SW 1271 (cell line): ENCODE data around the gene TRMT5.

Experiments
- DNase-seq, 2 experiments: peaks; one replicate each; lab custom pipeline; 2025; lab: John Stamatoyannopoulos, UW

TRMT5 gene, protein sequence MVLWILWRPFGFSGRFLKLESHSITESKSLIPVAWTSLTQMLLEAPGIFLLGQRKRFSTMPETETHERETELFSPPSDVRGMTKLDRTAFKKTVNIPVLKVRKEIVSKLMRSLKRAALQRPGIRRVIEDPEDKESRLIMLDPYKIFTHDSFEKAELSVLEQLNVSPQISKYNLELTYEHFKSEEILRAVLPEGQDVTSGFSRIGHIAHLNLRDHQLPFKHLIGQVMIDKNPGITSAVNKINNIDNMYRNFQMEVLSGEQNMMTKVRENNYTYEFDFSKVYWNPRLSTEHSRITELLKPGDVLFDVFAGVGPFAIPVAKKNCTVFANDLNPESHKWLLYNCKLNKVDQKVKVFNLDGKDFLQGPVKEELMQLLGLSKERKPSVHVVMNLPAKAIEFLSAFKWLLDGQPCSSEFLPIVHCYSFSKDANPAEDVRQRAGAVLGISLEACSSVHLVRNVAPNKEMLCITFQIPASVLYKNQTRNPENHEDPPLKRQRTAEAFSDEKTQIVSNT

DNA sequence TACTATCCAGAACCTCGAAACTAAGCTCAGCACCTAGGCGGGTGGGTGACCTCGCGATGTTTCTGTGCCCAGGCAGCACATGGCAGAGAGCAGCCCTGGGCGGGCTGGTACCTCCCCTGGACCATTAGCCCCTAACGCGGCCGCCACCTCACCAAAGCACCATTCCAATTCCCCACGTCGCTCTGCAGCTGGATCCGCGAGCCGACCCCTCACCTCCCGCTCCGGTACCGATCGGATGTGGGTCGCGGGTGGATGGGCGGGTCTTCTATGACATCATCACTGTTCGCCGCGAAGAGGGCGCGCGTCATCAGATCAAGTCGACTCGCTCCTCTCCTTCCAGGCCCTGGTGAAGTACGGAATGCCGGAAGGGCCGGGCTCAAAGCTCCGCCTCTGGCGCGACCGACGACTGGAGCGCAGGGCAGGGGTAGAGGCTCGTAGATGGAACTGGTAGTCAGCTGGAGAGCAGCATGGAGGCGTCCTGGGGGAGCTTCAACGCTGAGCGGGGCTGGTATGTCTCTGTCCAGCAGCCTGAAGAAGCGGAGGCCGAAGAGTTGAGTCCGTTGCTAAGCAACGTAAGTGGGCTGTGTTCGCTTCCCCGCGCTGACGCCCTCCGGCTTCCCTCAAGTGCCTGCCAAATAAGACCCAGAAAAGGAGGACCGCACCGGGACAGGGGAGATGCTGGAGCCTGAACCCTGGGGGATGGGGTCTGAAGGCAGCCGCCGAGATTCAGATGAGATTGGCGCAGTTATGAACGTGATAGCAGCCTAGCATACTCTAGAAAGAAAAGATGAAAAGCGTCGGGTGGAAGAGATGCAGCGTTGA, at the start of gene TRMT5, which contains the start of gene SLC38A6:
TRMT5 (minus strand) TSS at position 269 of the 822 bp plus-strand sequence; CDS start at position 163, 106 bp downstream.
SLC38A6 (plus strand) TSS at position 435 of the 822 bp plus-strand sequence; CDS start at position 468, 33 bp downstream.
- DNase-seq = peak; percentile 91 to 93

DNA sequence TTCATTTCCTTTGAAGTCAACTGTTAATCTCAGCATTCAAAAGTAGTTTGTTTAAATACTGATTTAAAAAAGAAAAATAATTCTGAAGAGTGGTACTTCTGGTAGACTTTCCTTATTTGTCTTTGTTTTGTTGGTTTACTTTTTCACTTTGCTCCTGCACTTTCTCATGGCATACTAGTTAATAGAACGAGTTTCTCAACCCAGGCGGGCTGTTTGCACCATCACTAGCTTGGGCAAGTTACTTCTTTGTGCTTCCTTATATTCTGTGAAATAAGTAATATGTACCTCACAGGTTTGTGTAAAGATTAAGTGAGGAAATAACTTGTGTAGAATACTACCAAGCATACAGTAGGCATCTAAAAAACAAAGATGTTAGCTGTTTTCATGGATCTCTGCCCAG, 45.6 kb upstream of the TRMT5 start:
- DNase-seq = no peak

DNA sequence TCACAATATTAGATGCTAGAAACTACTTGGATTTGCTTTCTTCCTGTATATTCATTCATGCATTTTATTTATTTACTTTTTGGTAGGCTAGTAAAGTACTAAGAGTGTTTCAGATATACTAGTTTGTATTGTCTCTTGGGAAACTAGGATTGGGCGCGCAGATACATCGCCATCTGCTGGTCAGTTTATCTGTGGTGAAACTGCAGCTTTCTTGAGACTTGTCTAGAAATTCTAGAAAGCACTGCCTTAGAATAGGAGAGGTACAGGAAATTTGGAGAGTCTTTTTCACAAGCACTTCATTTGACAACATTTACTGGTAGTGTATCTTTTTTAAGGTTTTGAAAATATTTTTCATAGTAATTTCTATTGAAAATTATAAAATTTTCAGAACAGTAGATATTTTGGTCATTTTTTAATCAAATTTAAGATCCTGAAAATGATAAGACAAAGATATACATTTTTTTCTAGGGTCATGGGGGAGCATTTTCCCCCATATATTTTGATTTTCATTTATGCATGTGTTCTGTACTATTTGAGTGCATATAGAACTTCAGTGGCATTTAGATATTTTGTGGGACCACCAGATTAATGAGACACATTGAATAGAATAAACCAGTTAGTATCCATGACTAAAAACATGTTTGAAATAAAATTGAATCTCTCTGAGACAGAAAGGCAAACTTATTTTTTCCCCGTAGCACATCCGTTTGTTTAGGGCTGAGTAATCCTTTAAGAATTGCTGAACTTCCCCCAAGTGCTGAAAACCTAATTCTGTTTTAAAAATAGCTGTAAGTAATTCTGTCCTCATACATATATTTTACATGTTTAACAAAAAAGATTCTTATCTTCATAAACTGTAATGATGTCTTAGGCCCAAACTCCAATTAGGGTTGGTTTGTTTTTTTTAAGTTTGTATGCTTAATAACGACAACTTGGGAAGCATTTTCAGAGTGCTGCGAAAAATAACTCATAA, 44.7 kb upstream of the TRMT5 start:
- DNase-seq = peak in 1 of 2 experiments; percentile 75

DNA sequence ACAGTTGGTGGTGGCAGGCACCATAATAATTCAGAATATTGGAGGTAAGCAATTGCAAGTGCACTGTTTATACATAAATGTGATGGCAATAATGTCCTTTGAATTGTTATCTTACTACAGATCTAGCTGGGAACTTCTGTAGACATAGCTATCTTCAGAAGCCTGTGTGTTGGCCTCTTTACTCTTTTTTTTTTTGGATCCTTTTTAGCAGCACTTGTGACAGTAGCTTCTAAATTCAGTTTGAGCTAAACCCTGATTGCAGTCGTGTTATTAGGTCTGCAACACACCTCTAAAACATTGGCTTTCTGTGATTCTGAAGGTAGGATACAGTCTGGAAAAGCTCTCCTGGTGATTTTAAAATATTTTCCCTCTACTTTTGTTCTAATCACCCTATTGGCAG, 38.7 kb upstream of the TRMT5 start:
- no peak for DNase-seq

DNA sequence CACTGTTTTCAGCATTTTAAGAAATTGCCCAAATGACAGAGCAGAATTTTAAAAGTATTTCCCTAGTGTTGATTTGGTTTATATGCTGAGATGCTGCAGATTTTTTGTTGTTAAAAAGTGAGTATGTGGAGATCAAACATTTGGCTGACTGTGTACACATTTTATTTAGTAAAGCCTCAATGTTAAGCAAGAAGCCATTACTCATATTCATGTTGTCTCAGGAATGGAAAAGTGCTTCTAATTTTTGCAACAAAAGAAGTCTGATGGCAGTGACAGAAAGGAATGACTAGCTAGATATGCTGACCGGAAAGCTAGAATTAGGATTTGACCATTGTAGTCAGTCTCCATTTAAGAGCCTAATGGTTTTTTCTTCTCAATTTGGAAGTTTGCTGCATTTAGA, 22.7 kb upstream of the TRMT5 start:
- no peak for DNase-seq

DNA sequence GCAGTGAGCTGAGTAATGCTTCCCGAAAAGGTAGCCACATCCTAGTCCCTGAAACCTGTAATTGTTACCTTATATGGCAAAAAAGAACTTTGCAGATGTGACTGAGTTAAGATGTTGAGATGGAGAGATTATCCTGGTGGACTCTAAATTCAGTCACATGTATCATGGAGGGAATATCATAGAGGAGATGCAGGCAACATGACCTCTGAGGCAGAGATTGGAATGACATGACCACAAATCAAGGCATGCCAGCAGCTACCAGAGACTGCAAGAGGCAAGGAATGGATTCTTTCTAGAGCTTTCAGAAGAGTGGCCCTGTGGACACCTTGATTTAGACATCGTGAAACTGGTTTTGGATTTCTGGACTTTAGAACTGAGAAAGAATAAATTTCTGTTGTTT, 18.7 kb upstream of the TRMT5 start:
- no peak for DNase-seq

DNA sequence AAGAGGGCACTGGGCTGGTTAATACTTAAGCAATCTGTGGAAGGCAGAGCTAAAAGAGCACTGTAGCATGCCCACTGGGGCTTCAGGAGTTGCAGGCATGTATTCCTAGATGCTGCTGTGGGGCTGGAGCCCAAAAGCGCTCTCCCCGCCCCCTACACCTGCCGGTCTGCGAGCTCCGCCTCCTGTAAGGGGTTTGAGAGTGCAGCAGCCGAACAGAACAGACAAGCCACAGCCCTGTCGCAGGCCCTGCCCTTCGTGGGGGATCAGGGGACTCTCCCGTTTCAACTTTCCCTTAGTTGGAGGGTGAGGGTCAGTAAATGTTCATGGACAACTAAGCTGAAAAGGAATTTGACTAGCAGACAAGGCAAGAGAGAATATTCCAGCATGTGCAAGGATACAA, 17.7 kb upstream of the TRMT5 start:
- no peak for DNase-seq

DNA sequence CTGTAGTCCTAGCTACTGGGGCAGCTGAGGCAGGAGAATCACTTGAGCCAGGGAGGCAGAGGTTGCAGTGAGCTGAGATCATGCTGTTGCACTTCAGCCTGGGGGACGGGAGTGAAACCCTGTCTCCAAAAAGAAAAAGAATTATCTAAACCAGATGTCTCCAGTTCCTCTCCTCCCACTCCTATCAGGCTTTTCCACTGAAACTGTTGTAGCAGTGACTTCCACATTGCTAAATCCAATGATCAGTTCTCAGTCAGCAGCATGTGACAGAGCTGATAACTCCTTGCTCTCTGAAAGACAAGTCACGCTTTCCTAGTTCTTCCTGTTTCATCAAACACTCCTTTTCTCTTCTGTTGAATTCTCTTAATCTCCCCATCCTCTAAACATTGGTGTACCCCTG, 8.7 kb upstream of the TRMT5 start:
- DNase-seq = no peak

DNA sequence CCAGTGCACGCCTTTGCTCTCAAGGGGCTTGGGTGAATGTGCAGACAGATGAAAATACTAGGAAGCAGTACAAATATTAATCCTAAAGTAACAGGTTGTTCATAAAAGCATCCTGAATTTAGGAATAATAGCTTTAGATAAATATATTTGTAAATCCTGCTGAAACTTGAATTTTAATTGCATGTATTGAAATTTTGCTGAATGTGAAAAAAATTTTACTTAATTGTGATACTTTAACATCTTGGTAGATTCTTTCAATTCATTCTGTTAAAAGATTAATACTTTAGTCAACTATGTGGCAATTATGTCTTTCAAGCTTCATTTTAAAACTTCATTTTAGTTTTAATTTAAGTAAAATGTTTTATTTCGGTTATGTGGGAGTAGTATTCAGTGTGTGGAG, 5.6 kb upstream of the TRMT5 start:
- DNase-seq = no peak

DNA sequence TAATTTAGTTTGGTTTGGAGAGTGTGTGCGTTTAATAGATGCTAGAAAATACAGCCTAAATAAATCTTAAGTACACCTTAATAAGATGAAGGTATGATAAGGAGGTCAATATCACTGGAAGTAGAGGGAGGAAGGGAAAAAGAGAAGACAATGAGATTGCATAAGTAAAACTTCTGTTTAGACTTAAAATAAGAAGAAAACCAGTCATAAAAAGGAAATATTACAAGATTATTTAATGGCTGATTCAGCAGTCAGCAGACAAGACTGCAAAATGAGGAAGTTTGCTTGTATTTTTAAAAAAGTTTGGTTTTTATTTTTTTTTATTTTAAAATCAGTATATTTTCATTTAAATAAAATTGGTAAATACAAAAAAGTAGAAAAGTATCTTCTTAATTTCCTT, 3.3 kb upstream of the TRMT5 start:
- no peak for DNase-seq

DNA sequence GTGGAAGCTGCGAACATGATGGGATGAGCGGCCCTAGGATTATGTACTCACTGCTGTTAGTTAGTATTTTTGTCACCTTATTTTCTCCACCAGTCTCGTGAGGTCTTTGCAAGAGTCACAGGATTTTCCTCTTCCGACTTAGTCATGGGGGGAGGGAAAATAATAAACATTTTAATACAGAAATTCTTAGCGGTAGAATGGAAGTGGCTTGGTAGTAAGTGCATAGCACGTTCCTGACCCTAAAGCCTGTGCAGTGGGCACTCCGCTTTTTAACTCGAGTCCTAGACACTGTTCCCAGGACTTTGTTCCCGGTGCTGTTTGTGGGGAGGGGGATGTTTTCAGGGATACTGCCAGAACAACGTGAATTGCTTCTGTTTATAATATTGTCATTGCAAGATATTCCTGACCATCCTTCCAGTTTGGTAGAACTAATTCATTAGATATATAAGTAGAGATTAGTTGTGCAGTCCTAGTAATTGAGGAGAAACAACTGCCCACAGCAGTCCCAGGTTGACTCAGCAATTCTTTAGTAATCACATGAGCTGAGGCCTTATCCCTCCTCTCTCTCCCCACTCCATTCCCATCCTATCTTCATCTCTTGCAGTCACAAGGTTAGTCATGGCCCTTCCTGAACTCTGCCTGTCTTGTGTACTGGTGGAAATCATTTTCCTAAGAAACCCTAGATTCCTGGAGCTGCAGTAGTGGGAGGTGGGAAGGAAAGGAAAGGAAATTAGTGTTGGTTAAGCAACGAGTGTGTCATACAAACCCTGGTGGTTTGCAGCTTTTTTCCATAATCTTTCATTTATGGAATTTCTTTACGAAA, 965 bp upstream of the TRMT5 start:
- DNase-seq = peak in 1 of 2 experiments; percentile 42

DNA sequence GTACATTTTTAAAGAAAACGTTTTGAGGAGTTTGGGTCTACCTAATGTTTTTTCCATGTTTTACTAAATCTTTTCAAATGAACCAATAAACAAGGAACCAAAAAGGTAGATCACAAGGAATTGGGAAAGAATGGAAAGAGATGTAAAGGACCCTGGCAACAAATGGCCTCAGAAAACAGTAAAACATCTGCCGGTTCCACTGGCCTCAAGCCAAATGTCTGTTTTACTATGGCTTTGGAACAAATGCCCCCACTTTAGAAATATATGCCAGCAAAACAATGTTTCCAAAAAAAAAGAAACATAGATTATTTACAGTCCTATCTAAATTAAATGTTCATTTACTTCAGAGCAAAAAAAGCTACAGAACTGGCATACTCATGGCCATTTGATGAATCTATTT, 3.0 kb downstream of the TRMT5 start:
- no peak for DNase-seq

DNA sequence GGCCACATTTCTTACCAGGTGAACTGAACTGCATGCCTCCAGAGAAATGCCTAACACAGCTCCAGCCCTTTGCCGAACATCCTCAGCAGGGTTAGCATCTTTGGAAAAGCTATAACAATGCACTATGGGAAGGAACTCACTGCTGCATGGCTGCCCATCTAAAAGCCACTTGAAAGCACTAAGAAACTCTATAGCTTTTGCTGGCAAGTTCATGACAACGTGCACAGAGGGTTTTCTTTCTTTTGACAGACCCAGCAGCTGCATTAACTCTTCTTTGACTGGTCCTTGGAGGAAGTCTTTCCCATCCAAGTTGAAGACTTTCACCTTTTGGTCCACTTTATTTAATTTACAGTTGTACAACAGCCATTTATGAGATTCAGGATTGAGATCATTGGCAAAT, 5.3 kb downstream of the TRMT5 start:
- no peak for DNase-seq

DNA sequence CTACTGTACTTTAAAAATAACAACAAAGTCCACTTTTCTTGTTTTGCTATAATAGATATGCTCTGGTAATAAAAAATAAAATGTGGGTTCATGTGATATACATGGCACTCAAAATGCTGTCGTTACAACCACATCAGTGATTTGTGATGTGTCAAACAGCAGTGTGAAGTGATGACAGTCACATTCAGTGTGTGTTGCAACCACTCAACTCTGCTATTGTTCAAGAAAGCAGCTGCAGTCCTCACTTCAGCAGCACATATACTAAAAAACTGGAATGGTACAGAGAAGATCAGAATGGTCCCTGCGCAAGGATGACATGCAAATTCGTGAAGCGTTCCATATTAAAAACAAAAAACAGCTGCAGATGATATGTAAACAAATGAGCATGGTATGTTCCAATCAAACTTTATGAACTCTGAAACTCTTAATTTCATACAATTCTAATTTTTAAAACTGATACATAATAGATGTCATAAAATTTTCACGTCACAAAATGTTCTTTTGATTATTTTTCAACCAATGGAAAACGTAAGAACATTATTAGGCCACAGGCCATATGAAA, 6.7 kb downstream of the TRMT5 start:
- no peak for DNase-seq

DNA sequence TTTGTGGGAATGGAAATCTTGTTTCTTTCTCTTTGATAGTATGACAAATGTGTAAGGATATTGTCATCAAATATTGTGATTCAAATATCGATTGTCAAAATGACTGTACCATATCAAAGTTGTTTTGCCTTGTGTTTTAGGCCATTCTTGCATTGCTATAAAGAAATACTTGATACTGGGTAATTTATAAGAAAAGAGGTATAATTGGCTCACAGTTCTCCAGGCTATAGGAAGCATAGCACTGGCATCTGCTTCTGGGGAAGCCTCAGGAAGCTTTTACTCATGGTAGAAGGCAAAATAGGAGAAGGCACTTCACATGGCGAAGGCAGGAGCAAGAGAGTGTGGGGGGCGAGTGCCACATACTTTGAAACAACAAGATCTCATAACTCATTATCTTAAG, 7.8 kb downstream of the TRMT5 start:
- DNase-seq = no peak

DNA sequence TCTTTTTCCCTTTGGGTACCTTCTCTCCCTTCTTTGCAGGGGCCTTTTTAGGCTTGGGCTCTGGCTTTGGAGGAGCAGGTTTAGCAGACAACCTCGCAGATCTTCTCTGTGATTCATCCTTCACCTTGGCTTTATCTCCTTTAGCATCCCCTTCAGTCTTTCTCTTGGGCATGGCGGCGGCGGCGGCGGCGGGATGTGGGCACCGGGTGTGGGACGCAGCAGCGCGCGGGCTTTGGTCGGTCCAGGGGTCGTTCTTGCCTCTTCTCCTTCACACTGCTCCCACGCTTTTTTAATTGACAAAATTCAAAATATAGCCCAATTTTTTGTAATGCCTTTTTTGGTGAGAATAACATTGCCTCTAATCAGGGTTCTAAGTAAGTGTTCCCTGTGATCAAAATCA, 8.6 kb downstream of the TRMT5 start:
- DNase-seq = no peak

DNA sequence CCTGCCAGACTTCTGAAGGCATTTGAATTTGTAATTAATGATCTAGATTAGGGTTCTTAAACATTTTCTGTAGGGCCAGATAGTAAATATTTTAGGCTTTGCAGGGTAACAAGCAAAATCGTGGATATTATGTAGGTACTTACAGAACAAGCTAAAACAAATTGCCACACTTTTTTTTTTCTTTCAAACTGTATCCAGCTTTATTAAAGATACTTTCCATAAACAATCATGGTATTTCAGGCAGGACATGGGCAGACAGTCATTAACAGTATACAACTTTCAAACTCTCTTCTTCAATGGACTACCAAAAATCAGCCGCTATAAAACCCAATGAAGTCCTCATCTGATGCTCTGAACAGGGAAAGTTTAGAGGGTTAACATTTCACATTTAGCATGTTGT, 9.6 kb downstream of the TRMT5 start:
- no peak for DNase-seq

DNA sequence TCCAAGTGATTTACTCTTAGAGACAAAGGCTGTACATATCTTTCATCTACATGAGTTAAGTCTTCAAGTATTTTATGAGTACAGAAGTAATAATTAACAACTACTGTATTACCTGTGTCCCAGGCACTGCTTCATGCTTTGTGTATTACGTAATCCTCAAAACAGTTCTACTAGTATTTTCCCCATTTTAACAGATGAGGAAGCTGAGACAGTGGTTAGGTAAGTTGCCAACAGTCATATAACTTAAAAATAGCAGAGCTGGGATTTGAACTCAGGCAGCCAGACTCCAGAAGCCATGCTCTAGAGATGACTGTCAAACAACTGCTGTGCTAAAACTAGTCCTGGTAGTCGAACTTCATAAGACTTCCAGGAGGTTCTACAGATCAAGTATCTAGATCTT, 10.7 kb downstream of the TRMT5 start:
- DNase-seq = no peak

DNA sequence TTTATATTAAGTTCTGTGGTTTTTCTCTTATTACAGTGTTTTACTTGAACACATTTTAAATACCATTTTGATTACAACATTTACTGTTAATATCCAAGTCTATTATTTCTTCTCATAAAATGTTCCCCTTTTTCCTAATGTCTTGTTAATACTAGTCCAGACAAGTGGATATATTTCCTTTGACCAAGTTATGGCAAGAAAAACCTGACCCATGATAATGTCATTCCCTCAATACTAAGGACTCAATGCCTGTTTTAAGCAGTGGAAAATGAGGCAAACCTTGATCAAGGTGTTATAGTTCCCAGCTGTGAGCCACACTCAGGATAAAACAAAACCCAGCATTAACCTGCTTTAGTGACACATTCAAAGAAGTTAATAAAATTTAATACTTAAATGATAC, 12.2 kb downstream of the TRMT5 start:
- DNase-seq = no peak

DNA sequence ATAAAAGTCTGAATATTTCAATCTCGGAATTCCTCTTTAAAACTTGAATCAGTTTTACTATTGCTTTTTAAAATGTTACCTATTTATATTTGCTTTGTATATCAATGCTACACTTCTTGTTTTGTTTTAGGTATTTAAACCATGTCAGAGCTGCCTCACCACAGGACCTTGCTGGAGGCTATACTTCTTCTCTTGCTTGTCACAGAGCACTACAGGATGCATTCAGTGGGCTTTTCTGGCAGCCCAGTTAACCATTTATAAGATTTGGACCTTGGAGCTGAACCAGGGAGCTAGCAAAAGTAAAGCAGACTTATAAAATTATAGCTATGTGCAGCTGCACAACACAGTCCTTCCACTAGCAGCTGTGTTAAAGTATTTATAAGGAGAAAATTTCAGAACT, 12.8 kb downstream of the TRMT5 start:
- no peak for DNase-seq

DNA sequence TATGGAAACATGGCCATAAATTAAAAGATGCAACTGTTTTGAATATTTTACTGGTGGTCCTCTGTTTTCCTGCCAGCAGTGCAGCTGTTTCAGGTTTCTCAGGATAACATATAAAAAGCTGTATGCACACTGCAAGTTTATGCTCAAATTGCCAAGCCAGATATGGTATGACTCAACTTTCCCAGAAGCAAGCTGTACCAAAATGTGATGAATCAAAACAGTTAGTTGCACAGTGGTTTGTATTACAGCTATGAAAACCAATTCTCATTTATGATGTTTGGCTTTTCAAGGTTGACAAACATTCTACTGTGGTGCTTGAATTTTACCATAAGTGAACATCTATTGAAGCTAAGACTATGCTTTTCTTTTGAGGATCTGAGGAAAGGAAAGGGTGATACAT, 15.5 kb downstream of the TRMT5 start:
- no peak for DNase-seq
